Measurements from ENCODE around the gene PIGZ.

DNA sequence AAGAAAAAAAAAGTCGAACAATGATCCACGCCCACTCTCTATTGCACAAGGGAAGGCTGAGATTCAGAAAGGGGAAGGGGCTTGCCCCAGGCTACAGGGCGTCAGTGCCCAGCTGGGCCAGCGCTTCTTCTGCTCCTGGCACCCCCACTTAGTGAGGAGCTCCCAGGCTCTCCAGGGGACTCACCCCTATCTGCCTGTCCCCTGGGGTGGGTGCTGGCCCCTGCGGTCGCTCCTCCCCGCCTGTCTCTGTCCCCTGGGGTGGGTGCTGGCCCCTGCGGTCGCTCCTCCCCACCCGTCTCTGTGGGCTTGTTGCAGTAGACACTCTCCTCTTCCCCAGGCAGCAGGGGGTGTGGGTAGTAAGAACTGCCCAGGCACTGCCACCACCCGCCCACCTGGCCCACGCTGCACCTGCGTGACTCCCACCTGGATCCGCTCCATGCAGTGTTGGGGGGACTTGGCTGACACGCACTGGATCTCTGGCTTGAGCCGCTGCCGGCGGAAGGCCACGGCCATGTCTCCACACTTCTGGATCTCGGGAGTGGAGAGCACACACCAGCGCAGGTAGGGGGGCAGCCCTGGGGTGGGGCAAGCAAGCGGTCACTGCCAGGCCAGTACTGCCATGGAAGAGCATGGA, 46.4 kb upstream of the PIGZ start:
- TF ChIP-seq, protein P1, sequence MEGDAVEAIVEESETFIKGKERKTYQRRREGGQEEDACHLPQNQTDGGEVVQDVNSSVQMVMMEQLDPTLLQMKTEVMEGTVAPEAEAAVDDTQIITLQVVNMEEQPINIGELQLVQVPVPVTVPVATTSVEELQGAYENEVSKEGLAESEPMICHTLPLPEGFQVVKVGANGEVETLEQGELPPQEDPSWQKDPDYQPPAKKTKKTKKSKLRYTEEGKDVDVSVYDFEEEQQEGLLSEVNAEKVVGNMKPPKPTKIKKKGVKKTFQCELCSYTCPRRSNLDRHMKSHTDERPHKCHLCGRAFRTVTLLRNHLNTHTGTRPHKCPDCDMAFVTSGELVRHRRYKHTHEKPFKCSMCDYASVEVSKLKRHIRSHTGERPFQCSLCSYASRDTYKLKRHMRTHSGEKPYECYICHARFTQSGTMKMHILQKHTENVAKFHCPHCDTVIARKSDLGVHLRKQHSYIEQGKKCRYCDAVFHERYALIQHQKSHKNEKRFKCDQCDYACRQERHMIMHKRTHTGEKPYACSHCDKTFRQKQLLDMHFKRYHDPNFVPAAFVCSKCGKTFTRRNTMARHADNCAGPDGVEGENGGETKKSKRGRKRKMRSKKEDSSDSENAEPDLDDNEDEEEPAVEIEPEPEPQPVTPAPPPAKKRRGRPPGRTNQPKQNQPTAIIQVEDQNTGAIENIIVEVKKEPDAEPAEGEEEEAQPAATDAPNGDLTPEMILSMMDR (IDR thresholded peaks at IDR 0.05) = no peak
- TF ChIP-seq POLR2A (IDR thresholded peaks at IDR 0.05) = no peak

Data from uterus (tissue), 2 donors.